ENCODE measurements around the gene HMOX1.

Gene HMOX1

GRCh38 chr22:35406443-35406842 is 25.5 kb downstream of the HMOX1 start:
- DNase-seq (ENCODE audit: low spot score) = no peak

- DNase-seq (ENCODE audit: low spot score) = no peak
These were observed 26.5 kb downstream of the HMOX1 start for GRCh38 chr22:35407362-35407761.

GRCh38 chr22:35409783-35410662 is 29.1 kb downstream of the HMOX1 start:
- no peak for DNase-seq (ENCODE audit: low spot score)

- DNase-seq (ENCODE audit: low spot score) = no peak
These were observed 29.8 kb downstream of the HMOX1 start for GRCh38 chr22:35410663-35411034.

- no peak for DNase-seq (ENCODE audit: low spot score)
These were observed 30.2 kb downstream of the HMOX1 start for GRCh38 chr22:35411102-35411501.

GRCh38 chr22:35413624-35414023 is 32.7 kb downstream of the HMOX1 start:
- no peak for DNase-seq (ENCODE audit: low spot score)

- DNase-seq (ENCODE audit: low spot score) = no peak
These were observed 36.7 kb downstream of the HMOX1 start for GRCh38 chr22:35417606-35418005.

- DNase-seq (ENCODE audit: low spot score) = no peak
These were observed 37.2 kb downstream of the HMOX1 start for GRCh38 chr22:35418088-35418487.

- no peak for DNase-seq (ENCODE audit: low spot score)
These were observed 37.8 kb downstream of the HMOX1 start for GRCh38 chr22:35418731-35419130.

GRCh38 chr22:35419756-35420155 is 38.9 kb downstream of the HMOX1 start:
- no peak for DNase-seq (ENCODE audit: low spot score)

- DNase-seq (ENCODE audit: low spot score) = no peak
These were observed 40.2 kb downstream of the HMOX1 start for GRCh38 chr22:35421121-35421520.

GRCh38 chr22:35422145-35422544 is 41.2 kb downstream of the HMOX1 start:
- DNase-seq (ENCODE audit: low spot score) = no peak

GRCh38 chr22:35422936-35423335 is 42.0 kb downstream of the HMOX1 start:
- no peak for DNase-seq (ENCODE audit: low spot score)

GRCh38 chr22:35424081-35424480 is 43.2 kb downstream of the HMOX1 start:
- no peak for DNase-seq (ENCODE audit: low spot score)

GRCh38 chr22:35424761-35425160 is 43.9 kb downstream of the HMOX1 start:
- DNase-seq (ENCODE audit: low spot score) = no peak

- no peak for DNase-seq (ENCODE audit: low spot score)
These were observed 44.6 kb downstream of the HMOX1 start for GRCh38 chr22:35425546-35425945.

GRCh38 chr22:35425971-35426800 is 45.3 kb downstream of the HMOX1 start:
- no peak for DNase-seq (ENCODE audit: low spot score)

GRCh38 chr22:35426801-35427140 is 45.9 kb downstream of the HMOX1 start:
- DNase-seq (ENCODE audit: low spot score) = no peak

GRCh38 chr22:35430897-35431322 is 50.0 kb downstream of the HMOX1 start:
- DNase-seq (ENCODE audit: low spot score) = peak; percentile 89

GRCh38 chr22:35431483-35432227 is 50.8 kb downstream of the HMOX1 start:
- no peak for DNase-seq (ENCODE audit: low spot score)

GRCh38 chr22:35432228-35432905 is 51.5 kb downstream of the HMOX1 start:
- no peak for DNase-seq (ENCODE audit: low spot score)

Data from left forelimb (tissue), 1 donor.